Measurements from ENCODE around the gene SH3RF3.

Gene SH3RF3

GRCh38 chr2:109141006-109141600, 12.1 kb downstream of the SH3RF3 start:
- no peak for DNase-seq

- no peak for DNase-seq
Measured at GRCh38 chr2:109141727-109142283, 12.8 kb downstream of the SH3RF3 start.

- no peak for DNase-seq
Measured at GRCh38 chr2:109142416-109143210, 13.6 kb downstream of the SH3RF3 start.

GRCh38 chr2:109143214-109144187, 14.5 kb downstream of the SH3RF3 start:
- DNase-seq, result peak; percentile 76

- no peak for DNase-seq
Measured at GRCh38 chr2:109144271-109144670, 15.3 kb downstream of the SH3RF3 start.

- no peak for DNase-seq
Measured at GRCh38 chr2:109144721-109145120, 15.7 kb downstream of the SH3RF3 start.

GRCh38 chr2:109145286-109145685, 16.3 kb downstream of the SH3RF3 start:
- no peak for DNase-seq

GRCh38 chr2:109147405-109147804, 18.4 kb downstream of the SH3RF3 start:
- no peak for DNase-seq

- DNase-seq, result no peak
Measured at GRCh38 chr2:109148117-109148746, 19.2 kb downstream of the SH3RF3 start.

- DNase-seq, result no peak
Measured at GRCh38 chr2:109148991-109149645, 20.1 kb downstream of the SH3RF3 start.

- DNase-seq, result no peak
Measured at GRCh38 chr2:109150559-109150958, 21.6 kb downstream of the SH3RF3 start.

GRCh38 chr2:109151519-109151918, 22.5 kb downstream of the SH3RF3 start:
- no peak for DNase-seq

GRCh38 chr2:109153005-109153784, 24.2 kb downstream of the SH3RF3 start:
- no peak for DNase-seq

- no peak for DNase-seq
Measured at GRCh38 chr2:109153807-109154206, 24.8 kb downstream of the SH3RF3 start.

GRCh38 chr2:109154226-109154625, 25.2 kb downstream of the SH3RF3 start:
- DNase-seq, result no peak

- DNase-seq, result no peak
Measured at GRCh38 chr2:109155553-109156451, 26.8 kb downstream of the SH3RF3 start.

- DNase-seq, result no peak
Measured at GRCh38 chr2:109157563-109158105, 28.6 kb downstream of the SH3RF3 start.

GRCh38 chr2:109158237-109158636, 29.2 kb downstream of the SH3RF3 start:
- DNase-seq, result no peak

GRCh38 chr2:109159096-109159495, 30.1 kb downstream of the SH3RF3 start:
- no peak for DNase-seq
